CD4-positive, alpha-beta T cell (primary cell): ENCODE results near the gene DRAXIN. TPM values are rescaled to one million over a fixed set of nuclear protein-coding genes. Genes with fewer than 3 reads are reported as not detected.

ENCODE experiments used
- ATAC-seq: fragments of 200-7000 bp; cut with Tn5 transposase; one replicate; pipeline ENCODE4 v1.10.0; 2022; ENCODE audit warnings: mild to moderate bottlenecking; ENCODE audit not compliant: poor library complexity
- CTCF ChIA-PET: fragments of 350-600 bp; sonication (Branson Sonifier 250); formaldehyde crosslinking; loops from one replicate; lab custom pipeline; 2021; ENCODE audit warnings: antibody characterized with exemption, inconsistent platforms; lab: Charles Lee
- POLR2A ChIA-PET: fragments of 350-600 bp; sonication (Branson Sonifier 250); formaldehyde crosslinking; loops from one replicate; lab custom pipeline; 2021; ENCODE audit warnings: antibody characterized with exemption, inconsistent platforms; lab: Charles Lee
- DNase-seq, 14 experiments: peaks; one replicate each; pipeline ENCODE4 v3.0.0-alpha.2; 2013 to 2020; ENCODE audit warnings: mixed read lengths in 2 of 14
- H3K27ac ChIP-seq, 2 donors: one replicate each; pipeline versions ENCODE4 v1.5.1 to v1.7.0; 2013; ENCODE audit warnings: low read length in 2 of 2, low read depth in 1 of 2, mild to moderate bottlenecking in 1 of 2
- H3K27me3 ChIP-seq, 2 experiments: 1 replicate in 1 of 2; 2 replicates in 1 of 2; pipeline versions ENCODE4 v1.6.1 to v1.7.0; 2013; ENCODE audit warnings: low read length in 2 of 2, control low read depth in 1 of 2, mild to moderate bottlenecking in 1 of 2, moderate library complexity in 1 of 2; ENCODE audit not compliant: insufficient read depth in 2 of 2, control insufficient read depth in 1 of 2
- H3K36me3 ChIP-seq: one replicate; pipeline ENCODE4 v1.6.1; 2013; ENCODE audit warnings: low read length, control low read depth; ENCODE audit not compliant: insufficient read depth
- H3K4me1 ChIP-seq: one replicate; pipeline ENCODE4 v1.6.1; 2013; ENCODE audit warnings: low read length, control low read depth; ENCODE audit not compliant: insufficient read depth
- H3K4me3 ChIP-seq: one replicate; pipeline ENCODE4 v1.5.1; 2013; ENCODE audit warnings: mild to moderate bottlenecking, low read length, moderate library complexity
- H3K9me3 ChIP-seq, 2 experiments: 1 replicate in 1 of 2; 2 replicates in 1 of 2; pipeline versions ENCODE4 v1.6.1 to v1.7.0; 2013; ENCODE audit warnings: low read length in 2 of 2, mild to moderate bottlenecking in 2 of 2, control low read depth in 1 of 2, moderate library complexity in 1 of 2; ENCODE audit not compliant: control insufficient read depth in 1 of 2, insufficient read depth in 1 of 2
- H3K27ac Mint-ChIP-seq: one replicate; pipeline ENCODE4 v1.8.0; 2020; ENCODE audit warnings: mixed read lengths
- H3K27me3 Mint-ChIP-seq: one replicate; pipeline ENCODE4 v1.8.0; 2021; ENCODE audit warnings: mixed read lengths
- H3K36me3 Mint-ChIP-seq: one replicate; pipeline ENCODE4 v1.8.0; 2021; ENCODE audit warnings: low read depth, mixed read lengths
- H3K4me1 Mint-ChIP-seq: one replicate; pipeline ENCODE4 v1.8.0; 2021; ENCODE audit warnings: low read depth, mixed read lengths
- H3K4me3 Mint-ChIP-seq: one replicate; pipeline ENCODE4 v1.8.0; 2020; ENCODE audit warnings: mild to moderate bottlenecking, mixed read lengths
- H3K9me3 Mint-ChIP-seq: one replicate; pipeline ENCODE4 v1.8.0; 2020; ENCODE audit warnings: mixed read lengths
- intact Hi-C, 2 experiments: fragments of 100-400 bp; cut with DNase I in 1 of 2; cut with micrococcal nuclease in 1 of 2; formaldehyde crosslinking; loops; one replicate each; pipeline versions ENCODE4 v1.15.1 to v1.9.0; 2023 to 2025; cut with DNase I, micrococcal nuclease
- total RNA-seq, 174 experiments: library from RNA in 2 of 174; stranded (reverse) in 2 of 174; gene quantifications; one replicate each; pipeline ENCODE4 v1.2.3 and lab custom pipeline; 2021 to 2026
- TF ChIP-seq, protein P1 (sequence below): fragments of 200-600 bp; IDR thresholded peaks from one replicate; pipeline ENCODE4 v1.8.0; 2022; ENCODE audit warnings: antibody characterized with exemption, mild to moderate bottlenecking

DRAXIN gene
- total RNA-seq, 2 experiments from 2014 or later = 0.05 to 0.08 TPM

GRCh38 chr1:11753555-11754208 lies 62.2 kb downstream of the DRAXIN start:
- intact Hi-C loops = no loop called here
- H3K4me3 Mint-ChIP-seq = no peak overlapping the region
- H3K27me3 Mint-ChIP-seq = no peaks in the 10 kb centered on the region
- Histone ChIP-seq H3K27me3 (no peaks in the 10 kb centered on the region), H3K27ac (no peak overlapping the region), H3K9me3 (no peaks in the 10 kb centered on the region), H3K4me3 (no peak overlapping the region), H3K36me3 (peaks cover 20% of the 10 kb centered on the region), H3K4me1 (peaks cover 12% of the 10 kb centered on the region)
- H3K36me3 Mint-ChIP-seq = peaks cover 13% of the 10 kb centered on the region
- H3K9me3 Mint-ChIP-seq = no peaks in the 10 kb centered on the region
- DNase-seq (no peak), ATAC-seq (no peak)
- no peak overlapping the region for H3K27ac Mint-ChIP-seq
- CTCF ChIA-PET = no interaction called here
- peaks cover 7% of the 10 kb centered on the region for H3K4me1 Mint-ChIP-seq
- TF ChIP-seq, protein P1, sequence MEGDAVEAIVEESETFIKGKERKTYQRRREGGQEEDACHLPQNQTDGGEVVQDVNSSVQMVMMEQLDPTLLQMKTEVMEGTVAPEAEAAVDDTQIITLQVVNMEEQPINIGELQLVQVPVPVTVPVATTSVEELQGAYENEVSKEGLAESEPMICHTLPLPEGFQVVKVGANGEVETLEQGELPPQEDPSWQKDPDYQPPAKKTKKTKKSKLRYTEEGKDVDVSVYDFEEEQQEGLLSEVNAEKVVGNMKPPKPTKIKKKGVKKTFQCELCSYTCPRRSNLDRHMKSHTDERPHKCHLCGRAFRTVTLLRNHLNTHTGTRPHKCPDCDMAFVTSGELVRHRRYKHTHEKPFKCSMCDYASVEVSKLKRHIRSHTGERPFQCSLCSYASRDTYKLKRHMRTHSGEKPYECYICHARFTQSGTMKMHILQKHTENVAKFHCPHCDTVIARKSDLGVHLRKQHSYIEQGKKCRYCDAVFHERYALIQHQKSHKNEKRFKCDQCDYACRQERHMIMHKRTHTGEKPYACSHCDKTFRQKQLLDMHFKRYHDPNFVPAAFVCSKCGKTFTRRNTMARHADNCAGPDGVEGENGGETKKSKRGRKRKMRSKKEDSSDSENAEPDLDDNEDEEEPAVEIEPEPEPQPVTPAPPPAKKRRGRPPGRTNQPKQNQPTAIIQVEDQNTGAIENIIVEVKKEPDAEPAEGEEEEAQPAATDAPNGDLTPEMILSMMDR = no peak
- POLR2A ChIA-PET = no interaction called here

GRCh38 chr1:11757047-11757446 lies 65.5 kb downstream of the DRAXIN start:
- Mint-ChIP-seq H3K4me3 (no peak overlapping the region), H3K27me3 (peaks cover 12% of the 10 kb centered on the region), H3K4me1 (no peaks in the 10 kb centered on the region), H3K36me3 (no peaks in the 10 kb centered on the region), H3K9me3 (no peaks in the 10 kb centered on the region), H3K27ac (no peak overlapping the region)
- Histone ChIP-seq H3K36me3 (no peaks in the 10 kb centered on the region), H3K4me1 (peaks cover 10% of the 10 kb centered on the region), H3K9me3 (peaks cover 0 to 5% of the 10 kb centered on the region in 2 experiments), H3K27me3 (peaks cover 0 to 9% of the 10 kb centered on the region in 2 experiments), H3K4me3 (no peak overlapping the region), H3K27ac (no peak overlapping the region)
- intact Hi-C loops = no loop called here
- CTCF ChIA-PET = interaction anchor here (2.0 kb wide), 1 partner anchor 111 kb away, joined by 5 read pairs; no protein-coding TSS in a partner anchor
- DNase-seq = no peak
- TF ChIP-seq, protein P1 = no peak
- ATAC-seq = no peak
- POLR2A ChIA-PET = no interaction called here

- Mint-ChIP-seq H3K4me1 (no peaks in the 10 kb centered on the region), H3K4me3 (no peak overlapping the region), H3K36me3 (no peaks in the 10 kb centered on the region), H3K9me3 (no peaks in the 10 kb centered on the region), H3K27ac (no peak overlapping the region), H3K27me3 (peaks cover 28% of the 10 kb centered on the region)
- H3K27me3 ChIP-seq = peaks cover 5 to 21% of the 10 kb centered on the region in 2 experiments
- DNase-seq = no peak
- ATAC-seq = no peak
- no peak overlapping the region for H3K27ac ChIP-seq
- H3K4me3 ChIP-seq = no peak overlapping the region
- POLR2A ChIA-PET = no interaction called here
- no peaks in the 10 kb centered on the region for H3K36me3 ChIP-seq
- H3K9me3 ChIP-seq = peaks cover 0 to 5% of the 10 kb centered on the region in 2 experiments
- H3K4me1 ChIP-seq = peaks cover 10% of the 10 kb centered on the region
- CTCF ChIA-PET = no interaction called here
- intact Hi-C loops = no loop called here
- TF ChIP-seq, protein P1 = no peak
Measured at GRCh38 chr1:11759791-11760190, 68.3 kb downstream of the DRAXIN start.
